GM12878 (cell line): ENCODE results near the gene DGKB.

Experiments used
- EZH2 ChIP-seq: IDR thresholded peaks from 2 replicates; pipeline ENCODE4 v1.6.1; 2012; ENCODE audit warnings: low read depth, mild to moderate bottlenecking, control low read depth, inconsistent platforms, low read length, borderline replicate concordance; ENCODE audit not compliant: control insufficient read depth
- POLR2AphosphoS5 ChIP-seq: IDR thresholded peaks from 2 replicates; pipeline ENCODE4 v1.6.1; 2011; ENCODE audit warnings: mild to moderate bottlenecking, low read length, inconsistent platforms
- TARDBP ChIP-seq: IDR thresholded peaks from 2 replicates; pipeline ENCODE4 v1.6.1; 2016; ENCODE audit warnings: borderline replicate concordance
- ZNF274 ChIP-seq: IDR thresholded peaks from one replicate; pipeline ENCODE4 v1.8.0; 2011; ENCODE audit not compliant: insufficient read length, insufficient read depth
- TF ChIP-seq, protein P1 (sequence below), 3 experiments: IDR thresholded peaks in 2 of 3; conservative IDR thresholded peaks in 1 of 3; 2 replicates each; pipeline ENCODE4 v1.5.1; 2011; ENCODE audit warnings: low read depth in 3 of 3, low read length in 3 of 3, mild to moderate bottlenecking in 3 of 3, control low read depth in 2 of 3, moderate library complexity in 2 of 3, inconsistent platforms in 1 of 3, mixed read lengths in 1 of 3; ENCODE audit not compliant: control insufficient read depth in 2 of 3, insufficient read depth in 1 of 3; ENCODE audit errors: extremely low read depth in 1 of 3
- TF ChIP-seq, protein P2 (sequence below): IDR thresholded peaks from 2 replicates; pipeline ENCODE4 v1.6.1; 2012; ENCODE audit warnings: improper control_type of control experiment, low read depth, low read length; ENCODE audit not compliant: insufficient replicate concordance
- TF ChIP-seq, protein P3 (sequence below): fragments of 450-650 bp; IDR thresholded peaks from 2 replicates; pipeline ENCODE4 v1.6.1; 2018; ENCODE audit warnings: borderline replicate concordance, mild to moderate bottlenecking; ENCODE audit not compliant: partially characterized antibody

DNA sequence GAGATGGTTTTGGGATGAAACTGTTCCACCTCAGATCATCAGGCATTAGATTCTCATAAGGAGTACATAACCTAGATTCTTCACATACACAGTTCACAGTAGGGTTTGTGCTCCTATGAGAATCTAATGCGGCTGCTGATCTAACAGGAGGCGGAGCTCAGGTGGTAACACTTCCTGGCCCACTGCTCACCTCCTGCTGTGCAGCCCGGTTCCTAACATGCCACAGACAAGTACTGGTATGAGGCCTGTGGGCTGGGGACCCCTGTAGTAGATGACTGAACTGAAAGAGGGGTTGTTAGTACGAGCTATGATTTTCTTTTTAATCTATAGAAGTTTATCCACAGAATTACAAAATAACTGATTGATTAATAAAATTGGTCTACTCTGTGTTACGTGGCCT, 48.1 kb downstream of the DGKB start:
- TF ChIP-seq, protein P1, sequence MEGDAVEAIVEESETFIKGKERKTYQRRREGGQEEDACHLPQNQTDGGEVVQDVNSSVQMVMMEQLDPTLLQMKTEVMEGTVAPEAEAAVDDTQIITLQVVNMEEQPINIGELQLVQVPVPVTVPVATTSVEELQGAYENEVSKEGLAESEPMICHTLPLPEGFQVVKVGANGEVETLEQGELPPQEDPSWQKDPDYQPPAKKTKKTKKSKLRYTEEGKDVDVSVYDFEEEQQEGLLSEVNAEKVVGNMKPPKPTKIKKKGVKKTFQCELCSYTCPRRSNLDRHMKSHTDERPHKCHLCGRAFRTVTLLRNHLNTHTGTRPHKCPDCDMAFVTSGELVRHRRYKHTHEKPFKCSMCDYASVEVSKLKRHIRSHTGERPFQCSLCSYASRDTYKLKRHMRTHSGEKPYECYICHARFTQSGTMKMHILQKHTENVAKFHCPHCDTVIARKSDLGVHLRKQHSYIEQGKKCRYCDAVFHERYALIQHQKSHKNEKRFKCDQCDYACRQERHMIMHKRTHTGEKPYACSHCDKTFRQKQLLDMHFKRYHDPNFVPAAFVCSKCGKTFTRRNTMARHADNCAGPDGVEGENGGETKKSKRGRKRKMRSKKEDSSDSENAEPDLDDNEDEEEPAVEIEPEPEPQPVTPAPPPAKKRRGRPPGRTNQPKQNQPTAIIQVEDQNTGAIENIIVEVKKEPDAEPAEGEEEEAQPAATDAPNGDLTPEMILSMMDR (IDR thresholded peaks at IDR 0.05 in 2 of 3, conservative IDR thresholded peaks at IDR 0.05 in 1 of 3; ENCODE audit: control insufficient read depth in 2 of 3, extremely low read depth in 1 of 3, insufficient read depth in 1 of 3, low read depth in 3 of 3, low read length in 3 of 3), result no peak
- no peak for TF ChIP-seq POLR2AphosphoS5
- TF ChIP-seq, protein P2, sequence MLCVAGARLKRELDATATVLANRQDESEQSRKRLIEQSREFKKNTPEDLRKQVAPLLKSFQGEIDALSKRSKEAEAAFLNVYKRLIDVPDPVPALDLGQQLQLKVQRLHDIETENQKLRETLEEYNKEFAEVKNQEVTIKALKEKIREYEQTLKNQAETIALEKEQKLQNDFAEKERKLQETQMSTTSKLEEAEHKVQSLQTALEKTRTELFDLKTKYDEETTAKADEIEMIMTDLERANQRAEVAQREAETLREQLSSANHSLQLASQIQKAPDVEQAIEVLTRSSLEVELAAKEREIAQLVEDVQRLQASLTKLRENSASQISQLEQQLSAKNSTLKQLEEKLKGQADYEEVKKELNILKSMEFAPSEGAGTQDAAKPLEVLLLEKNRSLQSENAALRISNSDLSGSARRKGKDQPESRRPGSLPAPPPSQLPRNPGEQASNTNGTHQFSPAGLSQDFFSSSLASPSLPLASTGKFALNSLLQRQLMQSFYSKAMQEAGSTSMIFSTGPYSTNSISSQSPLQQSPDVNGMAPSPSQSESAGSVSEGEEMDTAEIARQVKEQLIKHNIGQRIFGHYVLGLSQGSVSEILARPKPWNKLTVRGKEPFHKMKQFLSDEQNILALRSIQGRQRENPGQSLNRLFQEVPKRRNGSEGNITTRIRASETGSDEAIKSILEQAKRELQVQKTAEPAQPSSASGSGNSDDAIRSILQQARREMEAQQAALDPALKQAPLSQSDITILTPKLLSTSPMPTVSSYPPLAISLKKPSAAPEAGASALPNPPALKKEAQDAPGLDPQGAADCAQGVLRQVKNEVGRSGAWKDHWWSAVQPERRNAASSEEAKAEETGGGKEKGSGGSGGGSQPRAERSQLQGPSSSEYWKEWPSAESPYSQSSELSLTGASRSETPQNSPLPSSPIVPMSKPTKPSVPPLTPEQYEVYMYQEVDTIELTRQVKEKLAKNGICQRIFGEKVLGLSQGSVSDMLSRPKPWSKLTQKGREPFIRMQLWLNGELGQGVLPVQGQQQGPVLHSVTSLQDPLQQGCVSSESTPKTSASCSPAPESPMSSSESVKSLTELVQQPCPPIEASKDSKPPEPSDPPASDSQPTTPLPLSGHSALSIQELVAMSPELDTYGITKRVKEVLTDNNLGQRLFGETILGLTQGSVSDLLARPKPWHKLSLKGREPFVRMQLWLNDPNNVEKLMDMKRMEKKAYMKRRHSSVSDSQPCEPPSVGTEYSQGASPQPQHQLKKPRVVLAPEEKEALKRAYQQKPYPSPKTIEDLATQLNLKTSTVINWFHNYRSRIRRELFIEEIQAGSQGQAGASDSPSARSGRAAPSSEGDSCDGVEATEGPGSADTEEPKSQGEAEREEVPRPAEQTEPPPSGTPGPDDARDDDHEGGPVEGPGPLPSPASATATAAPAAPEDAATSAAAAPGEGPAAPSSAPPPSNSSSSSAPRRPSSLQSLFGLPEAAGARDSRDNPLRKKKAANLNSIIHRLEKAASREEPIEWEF, result no peak
- no peak for TF ChIP-seq TARDBP
- TF ChIP-seq, protein P3, sequence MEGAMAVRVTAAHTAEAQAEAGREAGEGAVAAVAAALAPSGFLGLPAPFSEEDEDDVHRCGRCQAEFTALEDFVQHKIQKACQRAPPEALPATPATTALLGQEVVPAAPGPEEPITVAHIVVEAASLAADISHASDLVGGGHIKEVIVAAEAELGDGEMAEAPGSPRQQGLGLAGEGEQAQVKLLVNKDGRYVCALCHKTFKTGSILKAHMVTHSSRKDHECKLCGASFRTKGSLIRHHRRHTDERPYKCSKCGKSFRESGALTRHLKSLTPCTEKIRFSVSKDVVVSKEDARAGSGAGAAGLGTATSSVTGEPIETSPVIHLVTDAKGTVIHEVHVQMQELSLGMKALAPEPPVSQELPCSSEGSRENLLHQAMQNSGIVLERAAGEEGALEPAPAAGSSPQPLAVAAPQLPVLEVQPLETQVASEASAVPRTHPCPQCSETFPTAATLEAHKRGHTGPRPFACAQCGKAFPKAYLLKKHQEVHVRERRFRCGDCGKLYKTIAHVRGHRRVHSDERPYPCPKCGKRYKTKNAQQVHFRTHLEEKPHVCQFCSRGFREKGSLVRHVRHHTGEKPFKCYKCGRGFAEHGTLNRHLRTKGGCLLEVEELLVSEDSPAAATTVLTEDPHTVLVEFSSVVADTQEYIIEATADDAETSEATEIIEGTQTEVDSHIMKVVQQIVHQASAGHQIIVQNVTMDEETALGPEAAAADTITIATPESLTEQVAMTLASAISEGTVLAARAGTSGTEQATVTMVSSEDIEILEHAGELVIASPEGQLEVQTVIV, result no peak
- TF ChIP-seq EZH2, result no peak
- no peak for TF ChIP-seq ZNF274
